H9 (cell line): Measurements from ENCODE around the gene YAP1. TPM values are rescaled to one million over a fixed set of nuclear protein-coding genes. Genes with fewer than 3 reads are reported as not detected.
A peak's percentile ranks its signal among the peaks of the same experiment; 100 is the strongest.

Experiments
- DNase-seq: peaks from one replicate; pipeline ENCODE4 v3.0.0-alpha.2; 2017
- H2AFZ ChIP-seq: one replicate; pipeline ENCODE4 v1.6.1; 2013; ENCODE audit warnings: mild to moderate bottlenecking, low read length, control low read depth, moderate library complexity
- H2AK5ac ChIP-seq: 2 replicates; pipeline ENCODE4 v1.6.1; 2013; ENCODE audit warnings: low read length, control low read depth, mixed read lengths; ENCODE audit not compliant: insufficient read length
- H2BK120ac ChIP-seq: one replicate; pipeline ENCODE4 v1.6.1; 2013; ENCODE audit warnings: low read depth, mild to moderate bottlenecking, low read length, control low read depth, inconsistent platforms; ENCODE audit not compliant: poor library complexity, severe bottlenecking
- H2BK12ac ChIP-seq: 2 replicates; pipeline ENCODE4 v1.6.1; 2013; ENCODE audit warnings: low read length, control low read depth, mixed read lengths, low read depth; ENCODE audit not compliant: insufficient read length
- H2BK15ac ChIP-seq: 2 replicates; pipeline ENCODE4 v1.6.1; 2013; ENCODE audit warnings: low read depth, low read length, control low read depth
- H2BK20ac ChIP-seq: one replicate; pipeline ENCODE4 v1.6.1; 2013; ENCODE audit warnings: low read depth, mild to moderate bottlenecking, low read length, control low read depth, inconsistent platforms; ENCODE audit not compliant: poor library complexity, severe bottlenecking
- H2BK5ac ChIP-seq: 2 replicates; pipeline ENCODE4 v1.6.1; 2013; ENCODE audit warnings: low read length, control low read depth, mixed read lengths; ENCODE audit not compliant: insufficient read length
- H3K14ac ChIP-seq: 2 replicates; pipeline ENCODE4 v1.6.1; 2013; ENCODE audit warnings: low read length, control low read depth; ENCODE audit not compliant: insufficient read depth
- H3K18ac ChIP-seq: 2 replicates; pipeline ENCODE4 v1.6.1; 2013; ENCODE audit warnings: low read depth, mild to moderate bottlenecking, mixed read lengths, low read length, control low read depth; ENCODE audit not compliant: insufficient read length
- H3K23ac ChIP-seq: 2 replicates; pipeline ENCODE4 v1.6.1; 2013; ENCODE audit warnings: low read length, control low read depth, mixed read lengths, low read depth; ENCODE audit not compliant: insufficient read length
- H3K23me2 ChIP-seq: 2 replicates; pipeline ENCODE4 v1.6.1; 2013; ENCODE audit warnings: low read depth, mild to moderate bottlenecking, mixed read lengths, low read length, control low read depth; ENCODE audit not compliant: insufficient read length, poor library complexity, severe bottlenecking
- H3K27ac ChIP-seq: 2 replicates; pipeline ENCODE4 v1.5.1; 2013; ENCODE audit warnings: low read length, control low read depth, mixed read lengths, low read depth; ENCODE audit not compliant: insufficient read length
- H3K27me3 ChIP-seq: 2 replicates; pipeline ENCODE4 v1.6.1; 2013; ENCODE audit warnings: low read length, control low read depth, inconsistent platforms; ENCODE audit not compliant: insufficient read depth
- H3K4ac ChIP-seq: 2 replicates; pipeline ENCODE4 v1.6.1; 2013; ENCODE audit warnings: low read depth, mild to moderate bottlenecking, control low read depth, inconsistent platforms, low read length, moderate library complexity
- H3K4me1 ChIP-seq: 2 replicates; pipeline ENCODE4 v1.6.1; 2013; ENCODE audit warnings: low read length, control low read depth, inconsistent platforms; ENCODE audit not compliant: insufficient read depth
- H3K4me2 ChIP-seq: 2 replicates; pipeline ENCODE4 v1.6.1; 2013; ENCODE audit warnings: low read length, control low read depth, mixed read lengths; ENCODE audit not compliant: insufficient read length, insufficient read depth
- H3K56ac ChIP-seq: 2 replicates; pipeline ENCODE4 v1.6.1; 2013; ENCODE audit warnings: low read depth, mild to moderate bottlenecking, mixed read lengths, low read length, control low read depth; ENCODE audit not compliant: insufficient read length
- H3K79me1 ChIP-seq: 2 replicates; pipeline ENCODE4 v1.6.1; 2013; ENCODE audit warnings: low read depth, mild to moderate bottlenecking, moderate library complexity, low read length, control low read depth, inconsistent platforms; ENCODE audit not compliant: insufficient read depth, poor library complexity, severe bottlenecking
- H3K79me2 ChIP-seq: 2 replicates; pipeline ENCODE4 v1.6.1; 2013; ENCODE audit warnings: low read length, control low read depth, inconsistent platforms; ENCODE audit not compliant: insufficient read depth
- H3K9ac ChIP-seq: 2 replicates; pipeline ENCODE4 v1.6.1; 2013; ENCODE audit warnings: low read length, control low read depth, mixed read lengths; ENCODE audit not compliant: insufficient read length; ENCODE audit errors: extremely low read depth
- H3K9me3 ChIP-seq: one replicate; pipeline ENCODE4 v1.6.1; 2013; ENCODE audit warnings: low read depth, low read length, inconsistent platforms; ENCODE audit not compliant: control insufficient read depth
- H3T11ph ChIP-seq: one replicate; pipeline ENCODE4 v1.6.1; 2013; ENCODE audit warnings: mild to moderate bottlenecking, low read length, control low read depth, inconsistent platforms
- H4K20me1 ChIP-seq: one replicate; pipeline ENCODE4 v1.6.1; 2013; ENCODE audit not compliant: control insufficient read depth, insufficient read length, insufficient read depth
- H4K5ac ChIP-seq: 2 replicates; pipeline ENCODE4 v1.6.1; 2013; ENCODE audit warnings: low read depth, mild to moderate bottlenecking, mixed read lengths, low read length, control low read depth; ENCODE audit not compliant: insufficient read length
- H4K8ac ChIP-seq: replicated peaks from 2 replicates; pipeline ENCODE4 v1.6.1; 2013; ENCODE audit warnings: low read length, control low read depth, mixed read lengths, low read depth; ENCODE audit not compliant: insufficient read length
- H4K91ac ChIP-seq: 2 replicates; pipeline ENCODE4 v1.6.1; 2013; ENCODE audit warnings: low read depth, mild to moderate bottlenecking, moderate library complexity, mixed read lengths, low read length, control low read depth; ENCODE audit not compliant: insufficient read length
- H3K27ac Mint-ChIP-seq, 3 experiments: 2 replicates in 2 of 3; 3 replicates in 1 of 3; pipeline ENCODE4 v1.8.0; 2020 to 2021; ENCODE audit warnings: mixed read lengths in 3 of 3, mild to moderate bottlenecking in 1 of 3, moderate library complexity in 1 of 3
- H3K27me3 Mint-ChIP-seq: 2 replicates; pipeline ENCODE4 v1.8.0; 2021; ENCODE audit warnings: low read depth, mild to moderate bottlenecking, moderate library complexity, mixed read lengths
- H3K36me3 Mint-ChIP-seq, 3 experiments: 2 replicates in 2 of 3; 3 replicates in 1 of 3; pipeline ENCODE4 v1.8.0; 2020 to 2021; ENCODE audit warnings: low read depth in 3 of 3, mixed read lengths in 3 of 3; ENCODE audit not compliant: insufficient read depth in 1 of 3
- H3K4me1 Mint-ChIP-seq, 2 experiments: 2 replicates each; pipeline ENCODE4 v1.8.0; 2020; ENCODE audit warnings: mixed read lengths in 2 of 2
- H3K4me3 Mint-ChIP-seq, 2 experiments: 2 replicates in 1 of 2; 3 replicates in 1 of 2; pipeline ENCODE4 v1.8.0; 2020 to 2021; ENCODE audit warnings: mild to moderate bottlenecking in 2 of 2, mixed read lengths in 2 of 2, moderate library complexity in 1 of 2
- H3K9me3 Mint-ChIP-seq, 2 experiments: 2 replicates in 1 of 2; 3 replicates in 1 of 2; pipeline ENCODE4 v1.8.0; 2020; ENCODE audit warnings: mild to moderate bottlenecking in 2 of 2, mixed read lengths in 2 of 2, moderate library complexity in 1 of 2
- CTCF ChIP-seq: fragments of 200-600 bp; sonication (generic); conservative IDR thresholded peaks from 3 replicates; pipeline ENCODE4 v1.8.0; 2021; ENCODE audit warnings: antibody characterized with exemption, mild to moderate bottlenecking
- WGBS: extraction: QIAGEN DNeasy Blood & Tissue Kit; methylation state at CpG from one replicate; pipeline ENCODE4 v1.1.7; 2013; ENCODE audit warnings: missing lambda C conversion rate, low lambda C conversion rate, mixed read lengths; ENCODE audit not compliant: insufficient read length; ENCODE audit errors: extremely low coverage; 5-methylcytosine and 5-hydroxymethylcytosine counted together
- total RNA-seq: library from RNA; stranded (reverse); gene quantifications from 2 replicates; pipeline ENCODE4 v1.2.1, GENCODE V29; 2021

Gene YAP1
- total RNA-seq, 1 experiment from 2014 or later: 124 TPM

DNA sequence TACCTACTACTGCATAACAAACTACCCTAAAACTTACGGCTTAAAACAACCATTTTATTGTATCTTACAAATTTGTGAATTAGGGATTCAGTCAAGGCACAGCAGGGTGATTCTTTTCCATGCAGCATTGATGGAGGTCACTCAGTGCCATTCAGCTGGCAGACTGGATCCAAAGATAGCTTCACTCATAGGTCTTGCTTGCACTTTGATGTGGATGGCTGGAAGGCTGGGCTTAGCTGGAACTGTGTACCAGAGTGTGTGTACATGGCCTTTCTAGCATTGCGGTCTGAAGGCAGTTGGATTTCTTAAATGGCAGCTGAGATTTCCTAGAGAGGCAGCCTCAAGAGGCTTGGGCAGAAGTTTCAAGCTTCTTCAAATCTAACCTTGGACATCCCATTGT, 25.0 kb downstream of the YAP1 start:
- 0 out of 7 replicates have a peak overlapping the region, but pooled peaks of 1 of the 3 experiments have one; percentile 25 for H3K27ac Mint-ChIP-seq
- Histone ChIP-seq H2AK5ac (no peak overlapping the region), H3K27ac (no peak overlapping the region), H3K4me1 (peaks cover 3% of the 10 kb centered on the region; the same call in 1 of the 2 replicates), H3K27me3 (no peaks in the 10 kb centered on the region), H3K14ac (no peak overlapping the region), H3K56ac (no peak overlapping the region), H3K9me3 (no peaks in the 10 kb centered on the region), H3K18ac (no peak overlapping the region), H2BK5ac (no peak overlapping the region), H3T11ph (no peak overlapping the region), H2BK12ac (no peak overlapping the region), H3K23me2 (no peaks in the 10 kb centered on the region), H4K91ac (no peak overlapping the region), H3K4me2 (no peak overlapping the region), H3K9ac (no peak overlapping the region), H3K79me1 (peaks cover 3% of the 10 kb centered on the region), H3K23ac (no peak overlapping the region), H3K4ac (no peak overlapping the region), H2AFZ (no peak overlapping the region), H4K20me1 (no peaks in the 10 kb centered on the region), H2BK15ac (no peak overlapping the region), H2BK20ac (no peak overlapping the region), H2BK120ac (no peak overlapping the region), H4K5ac (no peak overlapping the region), H4K8ac (no peak overlapping the region), H3K79me2 (peaks cover 21% of the 10 kb centered on the region; the same call in 1 of the 2 replicates)
- peaks cover 1 to 22% (median 5%) of the 10 kb centered on the region in 3 experiments; a peak in 5 of 7 replicates for H3K36me3 Mint-ChIP-seq
- no peak overlapping the region for H3K4me3 Mint-ChIP-seq
- no peak for TF ChIP-seq CTCF
- no peaks in the 10 kb centered on the region for H3K9me3 Mint-ChIP-seq
- H3K4me1 Mint-ChIP-seq: peaks cover 14 to 22% of the 10 kb centered on the region in 2 experiments
- no peaks in the 10 kb centered on the region for H3K27me3 Mint-ChIP-seq
- no CpG with 5 or more reads among the region's 2 CpGs for WGBS
- no peak for DNase-seq
